ENCODE measurements around the gene DCUN1D2. TPM values are rescaled to one million over a fixed set of nuclear protein-coding genes. Genes with fewer than 3 reads are reported as not detected.

DCUN1D2 gene
- total RNA-seq, 2 experiments from 2014 or later: 9.2 to 16.5 TPM

GRCh38 chr13:113519556-113519955 lies 29.0 kb upstream of the DCUN1D2 start:
- Histone ChIP-seq H3K9me3 (ENCODE audit: low read length) (no peaks in the 10 kb centered on the region), H3K4me2 (ENCODE audit: low read length) (no peak overlapping the region), H3K27ac (ENCODE audit: low read depth, low read length, poor library complexity, severe bottlenecking) (no peak overlapping the region), H3K4me1 (ENCODE audit: insufficient read depth, low read length, poor library complexity, severe bottlenecking) (no peaks in the 10 kb centered on the region), H4K20me1 (ENCODE audit: insufficient read depth, low read length) (no peaks in the 10 kb centered on the region), H3K9me2 (ENCODE audit: insufficient read depth, low read length) (no peaks in the 10 kb centered on the region), H3K79me2 (ENCODE audit: insufficient read depth, low read depth, low read length) (no peaks in the 10 kb centered on the region), H3K4me3 (ENCODE audit: low read depth, low read length, poor library complexity, severe bottlenecking) (no peak overlapping the region), H2AFZ (ENCODE audit: low read length) (no peak overlapping the region), H3K36me3 (ENCODE audit: insufficient read depth, low read length) (no peaks in the 10 kb centered on the region)
- ChIA-PET POLR2A (no interaction called here), CTCF (ENCODE audit: unreplicated experiment) (no interaction called here)
- intact Hi-C loops (cut with micrococcal nuclease; ENCODE audit: unreplicated experiment): no loop called here
- no TSS peak for BruUV-seq (replicated peaks)
- no peak for TF ChIP-seq CTCF (conservative IDR thresholded peaks at IDR 0.05; ENCODE audit: low read length)
- TF ChIP-seq EZH2phosphoT487 (IDR thresholded peaks at IDR 0.05; ENCODE audit: borderline replicate concordance, low read depth, low read length): no peak
- no peak for DNase-seq (ENCODE audit: low spot score)

GRCh38 chr13:113518076-113518803 lies 27.7 kb upstream of the DCUN1D2 start:
- Histone ChIP-seq H4K20me1 (ENCODE audit: insufficient read depth, low read length) (no peaks in the 10 kb centered on the region), H3K9me3 (ENCODE audit: low read length) (no peaks in the 10 kb centered on the region), H2AFZ (ENCODE audit: low read length) (no peak overlapping the region), H3K4me3 (ENCODE audit: low read depth, low read length, poor library complexity, severe bottlenecking) (no peak overlapping the region), H3K4me2 (ENCODE audit: low read length) (no peak overlapping the region), H3K9me2 (ENCODE audit: insufficient read depth, low read length) (no peaks in the 10 kb centered on the region), H3K4me1 (ENCODE audit: insufficient read depth, low read length, poor library complexity, severe bottlenecking) (no peaks in the 10 kb centered on the region), H3K36me3 (ENCODE audit: insufficient read depth, low read length) (no peaks in the 10 kb centered on the region), H3K27ac (ENCODE audit: low read depth, low read length, poor library complexity, severe bottlenecking) (no peak overlapping the region), H3K79me2 (ENCODE audit: insufficient read depth, low read depth, low read length) (no peaks in the 10 kb centered on the region)
- DNase-seq (ENCODE audit: low spot score): no peak
- TF ChIP-seq CTCF (conservative IDR thresholded peaks at IDR 0.05; ENCODE audit: low read length) (no peak), EZH2phosphoT487 (IDR thresholded peaks at IDR 0.05; ENCODE audit: borderline replicate concordance, low read depth, low read length) (no peak)
- intact Hi-C loops (cut with micrococcal nuclease; ENCODE audit: unreplicated experiment): no loop called here
- ChIA-PET CTCF (ENCODE audit: unreplicated experiment) (no interaction called here), POLR2A (interaction anchor here (0.7 kb wide), 1 partner anchor 76 kb away, joined by 3 read pairs; no protein-coding TSS in a partner anchor)
- BruUV-seq (replicated peaks): no TSS peak

- H2AFZ ChIP-seq (ENCODE audit: low read length): no peak overlapping the region
- no peak overlapping the region for H3K27ac ChIP-seq (ENCODE audit: low read depth, low read length, poor library complexity, severe bottlenecking)
- no peak for DNase-seq (ENCODE audit: low spot score)
- ChIA-PET CTCF (ENCODE audit: unreplicated experiment) (no interaction called here), POLR2A (no interaction called here)
- intact Hi-C loops (cut with micrococcal nuclease; ENCODE audit: unreplicated experiment): no loop called here
- H3K4me1 ChIP-seq (ENCODE audit: insufficient read depth, low read length, poor library complexity, severe bottlenecking): no peaks in the 10 kb centered on the region
- TF ChIP-seq EZH2phosphoT487 (IDR thresholded peaks at IDR 0.05; ENCODE audit: borderline replicate concordance, low read depth, low read length) (no peak), CTCF (conservative IDR thresholded peaks at IDR 0.05; ENCODE audit: low read length) (no peak)
- H3K9me3 ChIP-seq (ENCODE audit: low read length): no peaks in the 10 kb centered on the region
- no peaks in the 10 kb centered on the region for H3K9me2 ChIP-seq (ENCODE audit: insufficient read depth, low read length)
- H3K4me3 ChIP-seq (ENCODE audit: low read depth, low read length, poor library complexity, severe bottlenecking): no peak overlapping the region
- H3K4me2 ChIP-seq (ENCODE audit: low read length): no peak overlapping the region
- no peaks in the 10 kb centered on the region for H4K20me1 ChIP-seq (ENCODE audit: insufficient read depth, low read length)
- BruUV-seq (replicated peaks): no TSS peak
- H3K36me3 ChIP-seq (ENCODE audit: insufficient read depth, low read length): no peaks in the 10 kb centered on the region
- H3K79me2 ChIP-seq (ENCODE audit: insufficient read depth, low read depth, low read length): no peaks in the 10 kb centered on the region
Measured at GRCh38 chr13:113514847-113515246, 24.3 kb upstream of the DCUN1D2 start.
